GM18499 (cell line): Measurements from ENCODE around the gene ARHGAP12.
"Not testable (repeated sequence)": the region's sequence is repeated elsewhere in the genome, so short reads cannot be mapped to it uniquely, and the experiment has no call there.

ENCODE experiments used
- ATAC-seq: cut with Tn5 transposase; IDR thresholded peaks from one replicate; pipeline ENCODE4 v1.9.1; 2021; ENCODE audit warnings: moderate number of reproducible peaks; ENCODE audit not compliant: insufficient read depth, unreplicated experiment

Gene ARHGAP12, protein sequence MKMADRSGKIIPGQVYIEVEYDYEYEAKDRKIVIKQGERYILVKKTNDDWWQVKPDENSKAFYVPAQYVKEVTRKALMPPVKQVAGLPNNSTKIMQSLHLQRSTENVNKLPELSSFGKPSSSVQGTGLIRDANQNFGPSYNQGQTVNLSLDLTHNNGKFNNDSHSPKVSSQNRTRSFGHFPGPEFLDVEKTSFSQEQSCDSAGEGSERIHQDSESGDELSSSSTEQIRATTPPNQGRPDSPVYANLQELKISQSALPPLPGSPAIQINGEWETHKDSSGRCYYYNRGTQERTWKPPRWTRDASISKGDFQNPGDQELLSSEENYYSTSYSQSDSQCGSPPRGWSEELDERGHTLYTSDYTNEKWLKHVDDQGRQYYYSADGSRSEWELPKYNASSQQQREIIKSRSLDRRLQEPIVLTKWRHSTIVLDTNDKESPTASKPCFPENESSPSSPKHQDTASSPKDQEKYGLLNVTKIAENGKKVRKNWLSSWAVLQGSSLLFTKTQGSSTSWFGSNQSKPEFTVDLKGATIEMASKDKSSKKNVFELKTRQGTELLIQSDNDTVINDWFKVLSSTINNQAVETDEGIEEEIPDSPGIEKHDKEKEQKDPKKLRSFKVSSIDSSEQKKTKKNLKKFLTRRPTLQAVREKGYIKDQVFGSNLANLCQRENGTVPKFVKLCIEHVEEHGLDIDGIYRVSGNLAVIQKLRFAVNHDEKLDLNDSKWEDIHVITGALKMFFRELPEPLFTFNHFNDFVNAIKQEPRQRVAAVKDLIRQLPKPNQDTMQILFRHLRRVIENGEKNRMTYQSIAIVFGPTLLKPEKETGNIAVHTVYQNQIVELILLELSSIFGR

DNA sequence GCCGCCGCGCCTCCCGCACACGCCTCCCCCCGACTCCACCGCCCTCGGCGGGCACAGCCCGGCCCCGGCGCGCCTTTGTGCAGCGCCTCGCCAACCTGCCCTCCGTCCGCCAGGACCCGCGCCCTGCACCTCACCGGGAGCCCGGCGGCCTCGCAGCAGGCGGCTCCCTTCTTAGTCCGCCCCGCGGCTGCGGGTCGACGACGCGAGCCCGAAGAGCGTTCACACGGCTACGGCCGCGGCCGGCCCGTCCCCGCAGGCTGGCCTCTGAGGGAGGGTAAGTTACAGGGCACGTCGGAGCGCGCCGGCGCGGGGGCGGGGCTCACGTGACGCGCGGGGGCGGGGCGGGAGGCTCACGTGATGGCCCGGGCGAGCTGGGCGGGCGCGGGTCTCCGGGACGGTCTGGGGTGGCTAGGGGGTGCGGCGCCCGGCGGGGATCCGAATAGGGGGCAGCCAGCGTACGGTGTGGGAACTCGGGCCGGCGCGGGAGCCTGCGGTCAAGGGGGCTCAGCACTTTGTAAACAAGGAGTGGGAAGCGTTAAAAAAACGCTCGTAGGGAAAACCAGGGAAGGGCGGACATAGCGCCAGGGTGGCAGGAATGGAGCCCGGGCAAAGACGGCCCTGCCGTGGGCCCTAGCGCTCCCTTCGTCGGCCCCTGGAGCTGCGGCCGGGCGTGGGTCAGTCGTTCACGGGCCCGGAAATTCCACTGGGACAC is at the start of gene ARHGAP12:
Gene ARHGAP12, minus strand, starts transcription at position 283 of the 712 bp plus-strand sequence. CDS start 19,976 bp downstream, outside the sequence.
- no peak for ATAC-seq

DNA sequence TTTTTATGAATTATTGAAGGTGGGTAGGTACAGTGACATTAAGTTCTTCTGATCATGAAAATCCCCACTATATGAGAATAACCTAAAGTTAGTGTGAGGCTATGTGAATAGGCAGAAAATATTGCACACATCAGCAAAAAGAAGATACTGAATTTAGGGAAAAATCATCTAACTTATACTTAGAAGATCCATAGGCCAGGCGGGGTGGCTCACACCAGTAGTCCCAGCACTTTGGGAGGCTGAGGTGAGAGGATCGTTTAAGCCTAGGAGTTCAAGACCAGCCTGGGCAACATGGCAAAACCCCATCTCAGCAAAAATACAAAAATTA is 49.5 kb upstream of the ARHGAP12 start:
- no peak for ATAC-seq

DNA sequence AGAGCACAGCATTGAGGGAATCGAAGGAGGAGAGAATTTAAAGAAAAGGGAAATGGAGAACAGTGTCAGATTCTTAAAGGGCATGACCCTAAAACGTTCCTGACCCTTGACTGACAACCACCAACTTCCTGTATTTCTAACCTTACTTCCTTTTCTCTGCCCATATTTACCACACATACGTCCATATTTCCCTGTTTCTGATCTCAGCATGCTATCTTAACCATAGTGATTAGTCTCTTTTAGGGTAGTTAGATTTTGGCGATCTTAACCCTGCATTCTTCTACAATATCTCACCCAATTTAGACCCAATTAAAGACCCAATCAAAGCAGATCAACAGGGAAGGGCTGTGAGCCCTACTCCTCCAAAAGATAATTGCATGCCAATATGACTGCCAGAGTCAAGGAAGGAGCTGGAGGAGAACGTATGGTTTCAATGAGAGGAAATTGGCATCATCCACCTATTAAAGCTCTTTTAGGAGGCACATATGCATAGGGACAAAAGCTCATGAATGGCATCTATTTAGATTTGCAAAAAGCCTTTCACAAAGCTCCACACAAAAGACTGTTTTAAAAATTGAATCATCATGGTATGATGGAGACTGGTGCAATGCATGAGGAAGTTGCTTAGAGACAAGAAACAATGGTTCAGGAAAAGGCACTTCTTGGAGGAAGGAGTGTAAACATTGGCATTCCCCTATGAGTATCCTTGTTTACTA is 49.0 kb upstream of the ARHGAP12 start:
- no peak for ATAC-seq

DNA sequence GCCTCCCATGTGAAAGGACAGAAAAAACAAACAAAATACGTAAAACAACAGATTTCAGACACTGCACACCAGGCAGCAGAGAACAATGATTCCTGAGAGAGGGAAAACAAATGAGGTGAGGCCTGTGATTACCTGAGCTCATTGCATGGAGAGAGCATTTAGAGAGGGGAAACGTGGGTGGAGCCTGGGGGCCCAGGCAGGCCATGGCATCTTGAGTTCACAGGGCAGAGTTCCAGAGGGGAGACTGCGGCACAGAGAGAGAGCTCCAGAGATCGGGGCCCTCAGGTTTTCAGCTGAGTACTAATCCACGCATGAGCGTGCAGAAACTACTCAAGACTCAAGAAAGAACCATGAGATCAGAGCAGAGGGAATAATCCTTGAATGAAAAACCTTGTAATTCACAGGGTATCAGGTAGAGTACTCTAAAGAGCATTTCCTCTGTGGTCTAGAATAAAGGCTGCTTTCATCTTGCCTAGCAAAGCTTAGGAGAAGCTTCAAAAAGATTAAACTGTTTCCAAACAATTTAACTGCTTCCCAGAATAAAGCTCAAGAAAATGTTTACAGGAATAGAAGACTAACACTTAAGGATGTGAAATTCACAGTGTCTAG is 46.6 kb upstream of the ARHGAP12 start:
- no peak for ATAC-seq

DNA sequence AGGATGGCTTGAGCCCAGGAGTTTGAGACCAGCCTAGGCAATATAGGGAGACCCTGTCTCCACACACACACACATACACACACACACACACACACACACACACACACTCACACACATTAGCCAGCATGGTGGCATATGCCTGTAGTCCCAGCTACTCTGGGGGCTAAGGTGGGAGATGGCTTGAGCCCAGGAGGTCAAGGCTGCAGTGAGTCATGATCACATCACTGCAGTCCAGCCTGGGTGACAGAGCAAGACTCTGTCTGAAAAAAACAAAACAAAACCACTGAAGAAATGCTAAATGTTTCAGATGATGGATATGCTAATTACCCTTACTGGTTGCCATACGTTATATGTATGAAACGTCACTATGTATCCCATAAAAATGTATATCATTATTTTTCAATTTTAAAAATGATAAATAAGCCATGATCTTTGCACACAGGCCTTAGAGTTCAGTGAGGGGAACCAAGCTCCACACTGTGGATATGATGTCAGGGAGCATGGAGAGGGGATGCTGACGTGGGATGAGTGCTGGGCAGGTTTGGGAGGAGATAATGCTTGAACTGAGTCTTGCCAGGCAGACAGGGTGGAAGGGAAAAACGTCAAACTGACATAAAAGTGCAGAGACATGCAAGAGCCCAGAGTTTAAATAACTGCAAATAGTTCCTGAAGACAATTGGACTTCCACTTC is 45.9 kb upstream of the ARHGAP12 start:
- ATAC-seq = no peak

DNA sequence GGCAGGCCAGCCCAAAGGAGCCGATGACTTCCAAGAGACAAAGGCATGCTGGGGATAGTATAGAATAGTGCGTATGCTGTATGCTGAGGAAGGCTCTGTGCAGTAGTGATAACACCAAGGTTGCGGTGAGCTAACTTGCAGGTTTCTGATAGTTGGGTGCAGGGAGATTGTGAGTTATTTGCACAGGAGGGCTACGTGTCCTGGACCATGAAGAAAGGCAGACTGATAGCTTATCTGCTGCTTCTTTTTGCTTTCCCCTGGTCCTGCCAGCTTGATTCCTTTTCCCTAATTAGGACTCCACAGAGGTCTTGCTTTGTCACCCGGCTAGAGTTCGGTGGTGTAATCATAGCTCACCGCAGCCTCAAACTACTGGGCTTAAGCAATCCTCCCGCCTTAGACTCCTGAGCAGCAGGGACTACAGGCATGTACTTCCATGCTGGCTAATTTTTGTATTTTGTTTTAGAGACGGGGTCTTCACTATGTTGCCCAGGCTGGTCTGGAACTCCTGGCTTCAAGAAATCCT is 43.9 kb upstream of the ARHGAP12 start:
- no peak for ATAC-seq

DNA sequence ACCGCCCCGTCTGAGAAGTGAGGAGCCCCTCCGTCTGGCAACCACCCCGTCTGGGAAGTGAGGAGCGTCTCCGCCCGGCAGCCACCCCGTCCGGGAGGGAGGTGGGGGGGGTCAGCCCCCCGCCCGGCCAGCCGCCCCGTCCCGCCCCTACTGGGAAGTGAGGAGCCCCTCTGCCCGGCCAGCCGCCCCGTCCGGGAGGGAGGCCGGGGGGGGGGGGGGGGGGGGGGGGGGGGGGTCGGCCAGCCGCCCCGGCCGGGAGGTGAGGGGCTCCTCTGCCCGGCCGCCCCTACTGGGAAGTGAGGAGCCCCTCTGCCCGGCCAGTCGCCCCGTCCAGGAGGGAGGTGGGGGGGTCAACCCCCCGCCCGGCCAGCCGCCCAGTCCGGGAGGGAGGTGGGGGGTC is 41.2 kb upstream of the ARHGAP12 start:
- ATAC-seq = not testable (repeated sequence)

DNA sequence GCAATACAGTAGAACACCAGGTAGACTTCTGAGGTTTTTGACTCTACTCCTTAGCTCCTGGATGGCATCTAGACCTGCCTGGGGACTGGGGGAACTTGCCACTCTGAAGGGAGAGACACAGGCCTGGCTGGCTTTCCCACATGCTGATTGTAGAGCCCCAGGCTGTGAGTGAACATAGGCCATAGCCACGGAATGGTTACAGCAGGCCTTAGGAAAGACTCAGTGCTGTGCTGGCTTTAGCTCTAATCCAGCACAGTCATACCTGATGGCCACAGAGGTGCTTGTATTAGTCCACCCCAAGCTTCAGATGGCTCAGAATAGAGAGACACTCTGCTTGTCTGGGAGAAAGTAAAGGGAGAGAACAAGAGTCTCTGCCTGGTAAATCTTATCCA is 35.0 kb upstream of the ARHGAP12 start:
- ATAC-seq = no peak

DNA sequence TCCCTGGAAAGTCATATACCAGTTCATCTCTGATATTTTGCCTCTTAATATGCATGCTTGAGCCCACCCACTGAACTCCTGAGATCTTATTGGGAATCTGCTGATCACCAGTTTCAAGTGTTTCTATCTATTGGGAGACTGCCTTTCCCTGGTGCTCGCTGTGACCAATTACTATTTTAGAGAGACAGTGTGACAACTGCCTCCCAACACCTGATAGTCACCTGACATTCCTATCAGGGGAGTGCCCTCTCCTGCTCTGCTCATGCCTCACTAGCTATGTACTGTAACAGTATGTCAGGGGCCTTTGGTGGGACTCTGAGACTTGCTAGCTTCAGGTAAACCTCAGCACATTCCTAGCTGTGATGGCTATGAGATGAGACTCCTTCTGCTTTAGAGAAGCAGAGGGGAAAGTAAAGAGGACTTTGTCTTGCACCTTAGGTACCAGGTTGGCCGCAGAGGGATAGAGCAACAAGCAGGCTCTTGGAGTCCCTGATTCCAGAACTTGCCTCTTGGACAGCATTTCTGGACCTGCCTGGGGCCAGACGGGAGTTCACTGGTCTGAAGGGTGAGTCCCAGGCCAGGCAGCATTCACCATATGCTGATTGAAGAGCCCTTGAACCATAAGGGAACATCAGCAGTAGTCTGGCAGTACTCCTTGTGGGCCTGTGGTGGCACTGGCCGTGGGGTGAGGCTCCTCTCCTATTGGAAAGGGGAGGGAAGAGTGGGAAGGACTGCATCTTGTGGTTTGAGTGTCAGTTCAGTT is 34.4 kb upstream of the ARHGAP12 start:
- ATAC-seq = no peak

DNA sequence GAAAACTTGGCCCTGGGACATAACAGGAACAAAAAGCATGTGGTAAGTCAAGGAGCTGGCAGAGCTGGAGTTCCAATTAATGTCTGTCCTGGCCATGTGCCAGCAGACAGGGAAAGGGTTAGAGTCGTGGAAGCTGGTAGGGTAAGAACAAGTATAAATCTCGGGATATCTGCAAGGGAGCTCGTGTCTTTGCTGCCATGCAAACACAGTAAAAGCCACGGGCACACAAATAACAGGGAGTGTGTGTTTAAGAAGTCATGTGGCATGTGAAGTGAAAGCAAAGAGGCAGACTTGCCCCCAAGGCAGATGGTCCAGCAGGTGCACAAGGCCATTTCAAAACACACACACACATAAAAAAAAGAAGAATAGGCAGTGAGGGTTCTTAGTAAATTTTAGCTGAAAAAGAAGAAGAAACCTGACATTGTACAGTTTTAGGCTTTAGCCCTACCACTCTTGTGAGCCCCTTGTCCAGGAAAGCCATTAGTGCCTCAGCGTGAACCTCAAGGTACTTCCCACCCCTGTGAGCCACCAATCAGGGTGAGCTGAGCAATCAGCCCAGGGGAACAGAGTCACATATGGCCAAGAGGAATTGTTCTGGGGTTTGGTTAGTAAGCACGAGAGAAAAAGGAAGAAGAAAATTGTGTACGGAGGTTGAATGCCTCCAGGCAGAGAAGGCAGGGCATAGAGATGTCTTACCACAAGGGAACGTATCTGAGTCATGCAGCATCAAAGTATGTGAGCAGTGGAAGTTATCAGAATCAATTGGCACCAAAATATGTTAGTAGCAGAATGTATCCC is 32.8 kb upstream of the ARHGAP12 start:
- peak; percentile 57 for ATAC-seq

DNA sequence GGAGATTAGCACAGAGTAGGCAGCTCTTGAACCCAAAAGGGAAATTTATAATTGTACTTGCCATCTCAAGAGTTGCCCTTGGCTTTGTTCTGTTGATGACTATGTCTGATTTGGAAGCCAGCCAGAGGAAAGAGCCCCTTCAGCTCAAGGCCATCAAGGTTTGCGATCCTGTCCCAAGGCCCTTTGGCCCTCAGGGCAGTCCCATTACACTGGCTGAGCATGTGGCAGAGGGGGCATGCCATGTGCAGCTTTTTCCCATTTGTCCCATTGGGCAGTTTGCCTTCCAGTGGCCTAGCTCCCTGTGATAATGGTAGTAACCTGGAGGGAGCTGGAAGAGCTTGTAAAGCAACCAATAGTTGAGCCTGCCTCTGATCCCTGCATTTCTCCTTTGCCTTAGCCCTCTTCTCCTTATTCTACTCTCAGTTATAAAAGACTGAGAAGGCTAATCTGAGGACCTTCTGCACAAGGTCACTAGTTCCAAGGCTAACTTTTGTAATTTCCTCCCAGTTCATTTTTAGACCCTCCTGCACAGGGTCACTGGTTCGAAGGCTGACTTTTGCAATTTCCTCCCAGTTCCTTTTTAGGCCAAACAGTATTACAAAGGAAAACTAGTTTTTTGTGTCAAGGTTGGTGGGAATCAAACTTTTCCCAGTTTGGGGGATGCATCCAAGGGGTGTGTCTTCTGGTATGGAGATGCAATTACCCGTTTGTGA is 31.0 kb upstream of the ARHGAP12 start:
- no peak for ATAC-seq

DNA sequence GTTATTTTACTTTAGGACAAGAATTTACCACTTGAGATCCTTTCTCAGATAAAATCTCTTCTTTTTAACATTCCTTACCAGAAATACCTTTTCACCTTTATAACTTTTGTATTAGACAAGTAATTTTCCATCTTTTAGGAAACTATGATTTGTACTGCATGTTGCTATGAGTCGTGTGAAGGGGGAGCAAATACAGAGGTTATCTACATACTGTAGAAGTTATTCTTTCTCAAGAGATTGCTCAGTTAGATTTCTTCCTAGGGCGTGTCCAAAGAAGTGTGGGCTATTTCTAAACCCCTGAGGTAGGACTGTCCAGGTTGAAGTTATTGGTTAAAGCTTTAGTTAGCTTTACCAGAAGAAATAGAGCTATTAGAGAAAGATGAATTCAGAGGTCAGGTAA is 30.2 kb upstream of the ARHGAP12 start:
- no peak for ATAC-seq

DNA sequence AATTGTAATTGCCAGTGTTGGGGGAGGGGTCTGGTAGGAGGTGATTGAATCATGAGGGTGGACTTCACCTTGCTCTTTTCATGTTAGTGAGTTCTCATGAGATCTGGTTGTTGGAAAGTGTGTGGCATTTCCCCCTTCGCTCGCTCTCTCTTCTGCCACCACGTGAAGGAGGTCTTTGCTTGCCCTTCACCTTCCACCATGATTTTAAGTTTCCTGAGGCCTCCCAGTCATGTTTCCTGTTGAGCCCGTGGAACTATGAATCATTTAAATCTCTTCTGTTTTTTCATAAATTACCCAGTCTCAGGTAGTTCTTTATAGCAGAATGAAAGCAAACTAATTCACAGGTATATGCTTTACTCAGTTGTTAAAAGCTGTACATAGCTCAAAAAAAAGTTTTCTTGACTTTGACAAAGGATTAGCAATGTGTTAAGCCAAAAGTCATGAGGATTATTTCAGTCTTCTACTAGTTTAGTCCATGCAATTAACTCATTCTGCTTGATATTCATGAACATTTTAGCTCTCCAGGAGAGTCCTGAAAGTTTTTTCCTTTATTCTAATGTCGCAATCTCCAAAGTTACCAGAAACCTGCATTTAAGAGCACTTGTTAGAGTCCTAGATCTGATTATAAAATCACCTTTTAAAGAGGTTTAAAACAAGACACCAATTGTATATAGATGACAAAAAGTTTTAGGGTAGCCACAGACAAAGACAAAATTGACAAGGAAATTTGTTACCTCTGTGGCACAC is 27.7 kb upstream of the ARHGAP12 start:
- no peak for ATAC-seq

DNA sequence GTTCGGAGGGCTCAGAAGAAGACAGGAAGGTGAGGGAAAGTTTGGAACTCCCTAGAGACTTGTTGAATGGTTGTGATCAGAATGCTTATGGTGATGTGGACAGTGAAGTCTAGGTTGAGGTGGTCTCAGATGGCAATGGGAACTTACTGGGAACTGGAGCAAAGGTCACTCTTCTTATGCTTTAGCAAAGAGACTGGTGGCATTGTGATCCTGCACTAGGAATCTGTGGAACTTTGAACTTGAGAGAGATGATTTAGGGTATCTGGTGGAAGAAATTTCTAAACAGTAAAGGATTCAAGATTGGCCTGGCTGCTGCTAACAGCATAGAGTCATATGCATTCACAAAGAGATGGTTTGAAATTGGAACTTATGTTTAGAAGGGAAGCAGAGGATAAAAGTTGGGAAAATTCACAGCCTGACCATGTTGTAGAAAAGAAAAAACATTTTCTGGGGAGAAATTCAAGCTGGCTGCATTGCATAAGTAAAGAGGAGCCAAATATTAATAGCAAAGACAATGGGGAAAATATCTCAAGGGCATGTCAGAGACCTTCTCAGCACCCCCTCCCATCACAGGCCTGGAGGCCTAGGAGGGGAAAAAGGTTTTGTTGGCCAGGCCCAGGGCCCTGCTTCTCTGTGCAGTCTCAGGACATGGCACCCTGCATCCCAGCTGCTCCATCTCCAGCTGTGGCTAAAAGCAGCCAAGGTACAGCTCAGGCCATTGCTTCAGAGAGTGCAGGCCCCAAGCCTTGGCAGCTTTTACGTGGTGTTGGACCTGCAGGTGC is 26.0 kb upstream of the ARHGAP12 start:
- ATAC-seq = no peak

DNA sequence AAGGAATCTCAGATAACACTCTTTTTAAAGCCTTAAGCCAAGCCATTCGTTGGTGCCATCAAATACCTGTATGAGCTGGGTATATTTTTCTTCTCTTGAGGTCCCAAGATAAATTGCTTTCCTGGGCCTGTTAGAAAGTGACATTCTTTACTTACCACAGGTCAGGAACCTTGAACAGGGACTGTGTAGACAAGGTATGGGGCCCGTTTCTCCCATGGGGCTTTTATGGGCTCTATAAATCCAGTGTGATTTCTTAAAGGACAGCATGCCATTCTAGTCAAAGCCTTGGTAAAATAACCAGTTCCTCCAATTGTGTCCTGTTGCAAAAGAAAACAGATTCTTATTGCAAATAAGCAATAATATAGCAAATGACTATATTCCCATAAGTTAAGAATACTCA is 24.8 kb upstream of the ARHGAP12 start:
- ATAC-seq = no peak

DNA sequence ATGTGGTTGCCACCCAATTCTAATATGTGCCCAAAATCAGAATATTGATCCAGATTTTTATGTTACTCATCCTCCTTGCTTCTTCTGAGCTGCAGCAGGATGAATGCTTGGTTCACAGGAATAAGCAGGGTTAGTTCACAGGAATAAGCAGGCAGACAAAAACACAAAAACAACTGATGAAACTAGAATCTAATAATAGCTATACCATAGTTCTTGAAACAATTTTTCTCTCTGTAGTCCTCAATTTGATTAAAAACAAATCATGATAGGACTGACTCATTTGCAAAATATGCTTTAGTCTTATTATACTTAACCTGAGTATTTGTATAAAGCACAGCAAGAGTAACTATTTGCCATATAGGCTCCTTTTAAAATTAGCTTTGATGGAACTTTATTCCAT is 24.4 kb upstream of the ARHGAP12 start:
- ATAC-seq = no peak
